ENCODE measurements around the gene TSNAX.
"Not testable (repeated sequence)": the region's sequence is repeated elsewhere in the genome, so short reads cannot be mapped to it uniquely, and the experiment has no call there.

The TSNAX gene

GRCh38 chr1:231528172-231529029, at the start of gene TSNAX:
Gene TSNAX, plus strand, starts transcription at chr1:231528669. Its CDS starts 142 bp downstream, at chr1:231528811.
- peak; percentile 92 for DNase-seq (ENCODE audit: low spot score)

DNA sequence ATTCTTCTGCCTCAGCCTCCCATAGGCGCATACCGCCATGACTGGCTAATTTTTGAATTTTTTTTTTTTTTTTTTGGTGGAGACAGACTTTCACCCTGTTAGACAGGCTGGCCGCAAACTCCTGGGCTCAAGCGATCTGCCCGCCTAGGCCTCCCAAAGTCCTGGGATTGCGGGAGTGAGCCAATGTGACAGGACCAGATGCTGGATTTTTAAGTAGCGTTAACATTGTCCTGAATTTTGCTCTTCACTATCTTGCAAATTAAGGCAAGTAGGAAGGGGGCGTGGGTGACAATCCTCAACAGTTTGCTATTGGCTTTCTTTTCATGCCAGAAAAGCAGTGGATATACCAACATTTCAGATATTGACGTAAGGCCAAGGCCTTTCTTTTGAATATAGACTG, 49.7 kb upstream of the TSNAX start:
- DNase-seq (ENCODE audit: low spot score): no peak

- DNase-seq (ENCODE audit: low spot score): no peak
Observed at GRCh38 chr1:231480008-231480407, 48.5 kb upstream of the TSNAX start.

- DNase-seq (ENCODE audit: low spot score): no peak
Observed at GRCh38 chr1:231481289-231481688, 47.2 kb upstream of the TSNAX start.

DNA sequence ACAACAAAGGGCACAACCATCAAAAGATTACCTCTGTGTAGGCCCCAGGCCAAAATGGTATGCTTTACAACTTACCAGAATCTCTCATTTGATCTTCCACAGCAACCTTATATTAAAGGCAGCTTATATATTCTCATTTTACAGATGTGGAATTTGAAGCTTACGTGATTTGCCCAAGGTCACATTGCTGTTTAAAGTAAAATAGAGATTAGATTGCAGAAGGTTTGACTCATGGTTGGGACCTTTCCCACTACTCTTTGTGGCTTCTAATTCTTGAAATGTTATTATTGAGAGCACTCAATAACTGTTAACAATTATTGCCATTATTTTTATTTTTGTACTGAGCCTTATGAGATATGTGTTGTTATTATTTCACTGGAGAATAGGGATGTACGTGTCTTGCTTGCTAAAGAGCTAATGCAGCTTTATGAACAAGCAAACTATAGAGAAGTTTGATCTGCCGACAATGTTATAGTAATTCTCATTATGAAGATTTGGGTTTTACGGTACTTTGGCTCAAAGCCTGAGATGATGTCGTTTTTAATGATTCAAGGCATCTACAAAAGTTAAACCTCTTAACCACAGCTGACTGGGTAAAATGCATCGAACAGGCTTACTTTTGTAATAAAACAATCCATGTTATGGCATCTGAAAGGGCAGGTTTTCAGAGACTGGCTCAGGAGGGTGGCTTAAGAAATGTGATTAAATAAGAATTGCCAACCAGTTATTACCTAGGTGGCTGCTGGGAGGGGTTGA, 43.3 kb upstream of the TSNAX start:
- no peak for DNase-seq (ENCODE audit: low spot score)

- DNase-seq (ENCODE audit: low spot score): no peak
Observed at GRCh38 chr1:231487019-231487418, 41.5 kb upstream of the TSNAX start.

DNA sequence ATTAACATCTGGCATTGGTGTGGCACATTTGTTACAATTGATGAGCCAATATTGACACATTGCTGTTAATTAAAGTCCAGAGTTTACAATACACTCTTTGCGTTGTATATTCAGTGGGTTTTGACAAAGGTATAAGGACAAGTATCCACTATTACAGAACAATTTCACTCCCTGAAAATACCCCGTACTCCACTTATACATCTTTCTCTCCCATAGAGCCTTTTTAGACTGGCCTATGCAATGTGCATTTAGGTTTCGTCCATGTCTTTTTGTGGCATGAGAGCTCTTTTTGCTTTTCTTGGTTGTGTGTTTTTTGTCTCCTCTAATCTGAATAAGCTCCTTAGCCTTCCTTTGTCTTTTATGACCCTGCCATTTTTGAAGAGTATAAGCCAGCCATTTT, 40.6 kb upstream of the TSNAX start:
- no peak for DNase-seq (ENCODE audit: low spot score)

DNA sequence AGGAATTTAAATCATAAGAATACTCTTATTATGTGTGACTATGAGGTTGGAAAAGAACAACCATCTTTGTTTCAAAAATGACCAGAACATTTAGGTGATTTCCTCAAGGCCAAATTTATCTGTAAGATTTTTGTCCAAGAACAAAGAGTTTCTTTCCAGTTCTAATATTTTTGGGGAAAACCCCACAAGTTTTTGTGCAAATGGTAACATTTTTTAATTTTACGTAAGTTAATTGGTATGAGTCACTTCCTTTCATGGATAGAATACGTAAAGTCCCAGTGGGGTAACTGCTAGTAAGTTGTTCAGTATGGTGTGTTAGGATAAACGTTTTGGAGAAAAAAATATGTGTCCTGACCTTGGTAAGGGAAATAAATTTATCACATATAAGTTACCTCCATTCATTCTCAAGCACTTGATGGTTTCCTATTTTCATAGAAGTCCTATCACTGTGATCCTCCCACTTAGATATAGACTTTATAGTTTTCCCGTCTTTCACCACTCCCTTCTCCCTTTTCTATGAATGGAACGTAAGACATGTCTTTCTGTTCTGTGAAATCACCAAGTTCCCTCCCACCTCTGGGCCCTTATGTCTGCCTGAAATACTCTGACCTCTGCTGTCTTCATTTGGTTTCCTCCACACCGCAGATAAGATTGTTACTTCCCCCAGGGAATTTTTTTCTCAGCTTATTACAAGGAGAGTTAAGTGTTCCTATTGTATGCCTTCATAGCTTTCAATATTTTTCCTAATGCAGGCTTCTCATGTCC, 34.9 kb upstream of the TSNAX start:
- DNase-seq (ENCODE audit: low spot score): no peak

GRCh38 chr1:231494439-231495110, 33.9 kb upstream of the TSNAX start:
- no peak for DNase-seq (ENCODE audit: low spot score)

- no peak for DNase-seq (ENCODE audit: low spot score)
Observed at GRCh38 chr1:231497629-231498152, 30.8 kb upstream of the TSNAX start.

DNA sequence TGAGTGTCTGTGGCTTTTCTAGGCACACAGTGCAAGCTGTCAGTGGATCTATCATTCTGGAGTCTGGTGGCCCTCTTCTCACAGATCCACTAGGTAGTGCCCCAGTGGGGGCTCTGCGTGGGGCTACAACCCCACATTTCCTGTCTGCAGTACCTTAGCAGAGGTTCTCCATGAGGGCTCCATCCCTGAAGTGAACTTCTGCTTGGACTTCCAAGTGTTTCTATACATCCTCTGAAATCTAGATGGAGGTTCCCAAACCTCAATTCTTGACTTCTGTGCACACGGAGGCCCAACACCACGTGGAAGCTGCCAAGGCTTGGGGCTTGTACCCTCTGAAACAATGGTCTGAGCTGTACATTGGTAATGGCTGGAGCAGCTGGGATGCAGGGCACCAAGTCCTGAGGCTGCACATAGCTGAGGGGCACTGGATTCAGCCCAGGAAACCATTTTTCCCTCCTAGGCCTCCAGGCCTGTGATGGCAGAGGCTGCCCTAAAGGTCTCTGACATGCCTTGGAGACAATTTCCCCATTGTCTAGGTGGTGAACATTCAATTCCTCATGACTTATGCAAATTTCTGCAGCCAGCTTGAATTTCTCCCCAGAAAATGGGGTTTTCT, 29.2 kb upstream of the TSNAX start:
- DNase-seq (ENCODE audit: low spot score): no peak

DNA sequence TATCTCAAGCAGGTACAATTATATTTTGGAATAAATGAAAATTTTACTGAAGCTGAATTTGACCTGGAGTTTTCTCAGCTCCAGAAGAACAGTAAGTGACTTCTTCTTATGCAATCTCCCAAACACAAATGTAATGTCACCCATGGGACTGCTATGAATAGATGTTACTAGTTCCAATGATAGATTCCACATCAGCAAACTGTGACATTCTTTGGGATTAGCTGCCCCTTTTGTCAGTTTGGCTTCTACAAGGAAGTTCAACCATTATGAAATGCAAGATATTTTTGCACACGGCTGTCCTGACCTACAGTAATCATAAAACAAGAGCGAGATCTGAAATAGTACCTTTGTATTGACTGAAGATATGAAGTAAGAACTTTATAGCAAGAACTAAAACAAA, 27.8 kb upstream of the TSNAX start:
- DNase-seq (ENCODE audit: low spot score): no peak

- not testable (repeated sequence) for DNase-seq (ENCODE audit: low spot score)
Observed at GRCh38 chr1:231503168-231503567, 25.3 kb upstream of the TSNAX start.

GRCh38 chr1:231507476-231508355, 20.8 kb upstream of the TSNAX start:
- no peak for DNase-seq (ENCODE audit: low spot score)

GRCh38 chr1:231508497-231508896, 20.0 kb upstream of the TSNAX start:
- no peak for DNase-seq (ENCODE audit: low spot score)

DNA sequence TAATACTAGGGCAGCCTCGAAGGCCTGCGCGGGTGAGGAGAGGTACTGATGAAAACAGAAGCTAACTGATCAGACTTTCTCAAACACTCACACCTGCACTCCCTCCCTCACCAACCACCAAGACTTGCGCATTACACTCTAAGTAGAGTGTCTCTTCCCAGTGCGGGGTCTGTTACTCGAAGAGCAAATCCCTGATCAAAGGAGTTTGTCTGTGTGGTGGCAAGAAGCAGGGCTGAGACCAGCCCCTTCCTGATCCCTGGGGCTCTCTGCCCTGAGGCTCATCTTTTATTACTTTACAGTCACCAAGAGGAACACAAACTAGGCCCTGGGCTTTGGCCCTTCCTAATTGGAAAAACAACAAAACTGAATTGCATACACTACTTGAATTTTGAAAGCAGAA, 19.5 kb upstream of the TSNAX start:
- DNase-seq (ENCODE audit: low spot score): no peak

DNA sequence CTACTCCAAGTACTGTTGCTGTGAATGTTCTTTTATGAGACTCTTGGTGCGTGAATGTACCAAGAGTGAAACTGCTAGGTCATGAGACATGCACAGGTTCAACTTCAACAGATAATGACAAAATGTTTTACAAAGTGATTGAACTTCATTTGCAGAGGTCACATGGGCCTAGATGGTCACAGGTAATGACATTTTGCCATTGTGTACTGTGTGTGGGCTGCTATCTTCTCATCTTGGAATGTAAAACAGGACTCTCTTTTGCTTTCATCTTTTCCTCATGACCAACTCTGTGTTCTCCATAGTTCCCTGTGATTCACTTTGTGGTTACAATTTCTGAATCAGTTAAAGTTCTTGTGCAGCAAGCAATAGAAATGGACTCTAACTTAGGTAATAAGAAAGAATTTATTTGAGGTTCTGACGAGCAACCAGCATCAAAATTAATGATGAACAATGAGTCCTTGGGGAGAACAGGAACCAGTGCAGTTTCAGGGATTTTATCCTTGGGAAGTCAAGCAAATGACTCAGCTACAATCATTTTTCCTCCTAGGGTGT, 16.2 kb upstream of the TSNAX start:
- no peak for DNase-seq (ENCODE audit: low spot score)

- DNase-seq (ENCODE audit: low spot score): peak; percentile 20
Observed at GRCh38 chr1:231515748-231516147, 12.7 kb upstream of the TSNAX start.

GRCh38 chr1:231517076-231517475, 11.4 kb upstream of the TSNAX start:
- no peak for DNase-seq (ENCODE audit: low spot score)

- DNase-seq (ENCODE audit: low spot score): no peak
Observed at GRCh38 chr1:231518485-231519034, 9.9 kb upstream of the TSNAX start.

Measured in putamen (tissue), 1 donor.